NCI-H69 (cell line): ENCODE measurements around the gene KCNQ2.

Experiments
- DNase-seq: peaks from one replicate; lab custom pipeline; 2025; lab: John Stamatoyannopoulos, UW

KCNQ2 gene

DNA sequence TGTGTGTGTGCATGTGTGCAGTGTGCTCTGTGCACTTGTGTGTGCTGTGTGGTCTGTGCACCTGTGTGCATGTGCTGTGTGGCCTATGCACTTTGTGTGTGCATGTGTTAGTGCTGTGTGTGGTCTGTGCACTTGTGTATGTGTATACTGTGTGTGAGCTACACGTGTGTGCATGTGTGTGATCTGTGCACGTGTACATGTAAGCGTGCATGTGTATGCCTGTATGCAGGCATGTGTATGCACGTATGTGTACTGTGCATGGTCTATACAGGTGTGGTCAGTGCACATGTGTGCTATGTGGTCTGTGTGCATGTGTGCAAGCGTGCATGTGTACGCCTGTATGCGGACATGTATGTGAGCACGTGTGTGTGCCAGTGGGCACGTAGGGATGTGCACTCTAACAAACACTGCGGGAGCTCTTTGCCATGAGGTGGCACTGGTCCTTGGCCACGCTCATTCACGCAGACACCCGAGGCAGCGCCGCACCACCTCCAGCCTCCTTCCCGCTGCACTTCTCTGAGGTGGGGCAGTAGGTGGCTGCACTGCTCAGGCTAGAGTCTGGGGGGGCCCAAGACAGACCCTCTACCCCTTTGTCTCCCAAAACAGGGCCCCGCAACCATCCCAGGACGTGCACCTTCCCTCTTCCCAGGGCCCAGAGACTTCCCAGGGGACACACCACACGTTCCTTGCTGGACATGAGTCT lies 68.9 kb downstream of the KCNQ2 start:
- no peak for DNase-seq

DNA sequence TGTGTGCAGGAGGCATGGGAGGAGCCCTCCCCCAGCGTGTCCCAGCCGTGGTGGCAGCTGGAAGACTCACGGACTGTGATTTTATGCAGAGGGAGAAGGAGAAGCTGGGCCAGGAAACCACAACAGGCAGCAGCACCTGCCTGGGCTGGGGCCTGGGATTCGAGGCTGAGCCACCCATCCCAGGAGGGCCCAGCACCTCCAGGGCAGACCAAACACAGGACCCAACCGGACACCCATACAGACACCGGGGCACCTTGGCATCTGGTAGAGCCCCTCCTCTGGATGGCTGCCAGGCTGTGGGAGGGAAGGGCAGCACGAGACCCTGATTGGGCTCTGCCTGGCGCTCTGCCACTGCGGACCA lies 69.6 kb downstream of the KCNQ2 start:
- DNase-seq: peak; percentile 36

DNA sequence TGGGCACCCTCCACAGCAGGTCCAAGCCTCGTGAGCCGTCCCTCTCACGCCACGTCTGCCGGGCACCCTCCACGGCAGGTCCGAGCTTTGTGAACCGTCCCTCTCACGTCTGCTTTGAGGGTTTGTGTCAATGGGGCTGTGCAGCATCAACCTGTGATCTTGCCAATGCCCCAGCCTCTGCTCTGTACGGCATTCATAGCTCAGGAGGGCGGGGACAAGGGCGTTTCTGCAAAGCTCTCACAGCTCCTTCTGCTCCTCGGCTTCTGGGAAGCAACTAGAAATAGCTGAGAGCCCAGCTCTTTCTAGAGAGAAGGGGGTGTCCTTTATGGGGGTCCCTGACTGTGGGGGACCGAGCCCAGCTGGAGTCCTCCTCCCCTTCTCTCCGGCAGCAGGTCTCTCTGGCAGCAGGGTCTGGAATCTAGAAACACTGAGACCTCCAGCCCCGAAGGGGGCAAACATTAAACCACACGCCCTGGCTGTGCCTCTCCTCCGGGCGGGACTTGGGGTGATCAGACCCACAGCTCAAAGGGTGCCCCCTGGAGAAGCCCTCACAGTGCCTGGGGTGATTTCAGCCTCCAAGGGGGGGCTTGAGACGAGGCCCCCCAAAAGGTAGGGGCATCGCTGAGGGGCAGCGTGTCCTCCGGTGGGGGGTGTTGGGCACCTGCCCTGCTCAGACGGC lies 70.1 kb downstream of the KCNQ2 start:
- peak; percentile 9 for DNase-seq

DNA sequence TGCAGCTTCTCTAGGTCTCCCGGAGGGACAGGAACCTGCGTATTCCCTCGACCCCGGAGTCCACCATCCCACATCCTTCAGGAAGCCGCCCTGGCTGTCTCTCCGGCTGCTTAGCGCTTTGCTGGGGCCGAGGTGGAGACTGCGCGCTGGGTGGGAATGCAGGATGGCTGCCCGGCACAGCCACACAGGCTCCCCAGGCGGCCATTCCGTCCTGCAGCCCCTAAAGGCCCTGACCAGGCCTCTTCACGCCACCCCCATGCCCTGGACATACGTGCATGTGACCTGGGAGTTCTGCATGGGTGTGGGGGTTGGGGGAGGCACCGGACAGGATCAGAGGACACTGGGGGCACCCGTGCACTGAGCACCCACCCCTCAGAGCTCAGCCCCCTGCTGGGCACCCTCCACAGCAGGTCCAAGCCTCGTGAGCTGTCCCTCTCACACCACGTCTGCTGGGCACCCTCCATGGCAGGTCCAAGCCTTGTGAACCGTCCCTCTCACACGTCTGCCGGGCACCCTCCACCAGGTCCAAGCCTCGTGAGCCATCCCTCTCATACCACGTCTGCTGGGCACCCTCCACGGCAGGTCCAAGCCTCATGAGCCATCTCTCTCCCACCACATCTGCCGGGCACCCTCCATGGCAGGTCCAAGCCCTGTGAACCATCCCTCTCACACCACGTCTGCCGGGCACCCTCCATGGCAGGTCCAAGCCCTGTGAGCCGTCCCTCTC lies 70.9 kb downstream of the KCNQ2 start:
- no peak for DNase-seq

DNA sequence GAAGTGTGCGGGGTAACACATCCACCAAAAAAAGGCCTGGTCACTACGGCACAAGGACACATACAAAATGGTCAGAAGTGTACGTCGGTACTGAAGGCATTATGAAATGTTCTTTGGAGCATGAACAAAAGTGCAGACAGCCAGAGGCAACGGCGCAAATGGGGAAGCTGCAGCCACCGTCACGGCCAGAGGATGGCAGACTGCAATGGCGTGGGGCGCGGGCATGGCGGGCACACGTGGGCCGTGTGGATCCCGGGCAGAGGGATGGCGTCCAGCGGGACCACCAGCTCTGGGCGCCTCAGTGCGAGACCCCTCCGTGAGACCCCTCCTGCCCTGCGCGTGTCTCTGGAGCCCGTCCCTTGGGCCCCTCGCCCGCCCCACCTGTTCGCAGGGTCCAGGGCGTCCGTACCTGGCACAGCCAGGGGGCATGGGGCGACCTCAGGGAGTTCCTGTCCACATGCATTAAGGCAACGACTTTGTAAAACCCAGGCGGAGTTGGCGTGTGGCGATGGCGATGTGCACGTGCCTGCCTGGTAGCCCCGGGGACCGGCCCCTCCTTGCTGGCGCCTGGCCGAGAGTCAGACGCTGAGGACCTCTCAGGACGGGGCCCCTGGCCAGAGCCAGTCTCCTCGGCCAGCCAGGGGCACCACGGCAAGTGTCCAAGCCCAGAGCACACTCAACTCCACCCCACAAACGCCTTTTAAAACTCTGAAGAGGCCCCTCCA lies 71.8 kb downstream of the KCNQ2 start:
- no peak for DNase-seq

DNA sequence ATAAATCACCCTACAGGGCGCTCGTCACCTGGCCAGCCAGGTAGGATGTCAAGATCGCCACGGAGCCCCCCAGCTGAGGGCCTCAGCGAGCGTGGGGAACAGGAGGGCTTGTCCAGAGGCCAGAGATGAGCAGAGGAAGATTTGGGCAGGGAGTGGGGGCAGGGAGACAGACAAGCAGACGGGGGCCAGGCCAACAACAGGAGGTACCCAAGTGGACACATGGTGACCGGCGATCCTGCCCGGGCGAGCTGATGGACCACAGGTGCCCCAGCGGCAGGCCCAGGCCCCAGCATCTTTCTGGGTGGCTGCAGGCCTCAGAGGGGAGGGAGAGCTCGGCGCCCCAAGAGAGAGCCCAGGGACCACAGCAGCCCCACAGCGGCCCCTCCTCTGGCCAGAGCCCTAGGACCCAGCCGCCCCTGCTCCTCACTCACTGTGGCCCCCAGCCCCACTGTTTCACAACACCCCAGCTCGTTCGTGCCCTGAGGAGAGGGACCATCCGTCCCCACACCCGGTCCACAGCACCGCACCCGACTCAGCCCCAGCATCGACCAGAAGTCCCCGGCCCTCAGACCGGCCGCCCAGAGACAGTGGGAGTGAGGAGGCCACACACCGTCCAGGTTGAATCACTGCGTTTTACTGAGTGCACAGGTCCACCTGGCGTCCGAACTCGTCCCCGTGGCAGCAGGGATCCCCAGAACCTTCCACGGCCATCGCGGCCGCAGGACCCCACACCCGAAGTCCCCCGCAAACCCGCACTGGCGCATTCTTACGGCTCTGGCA lies 72.7 kb downstream of the KCNQ2 start:
- no peak for DNase-seq

DNA sequence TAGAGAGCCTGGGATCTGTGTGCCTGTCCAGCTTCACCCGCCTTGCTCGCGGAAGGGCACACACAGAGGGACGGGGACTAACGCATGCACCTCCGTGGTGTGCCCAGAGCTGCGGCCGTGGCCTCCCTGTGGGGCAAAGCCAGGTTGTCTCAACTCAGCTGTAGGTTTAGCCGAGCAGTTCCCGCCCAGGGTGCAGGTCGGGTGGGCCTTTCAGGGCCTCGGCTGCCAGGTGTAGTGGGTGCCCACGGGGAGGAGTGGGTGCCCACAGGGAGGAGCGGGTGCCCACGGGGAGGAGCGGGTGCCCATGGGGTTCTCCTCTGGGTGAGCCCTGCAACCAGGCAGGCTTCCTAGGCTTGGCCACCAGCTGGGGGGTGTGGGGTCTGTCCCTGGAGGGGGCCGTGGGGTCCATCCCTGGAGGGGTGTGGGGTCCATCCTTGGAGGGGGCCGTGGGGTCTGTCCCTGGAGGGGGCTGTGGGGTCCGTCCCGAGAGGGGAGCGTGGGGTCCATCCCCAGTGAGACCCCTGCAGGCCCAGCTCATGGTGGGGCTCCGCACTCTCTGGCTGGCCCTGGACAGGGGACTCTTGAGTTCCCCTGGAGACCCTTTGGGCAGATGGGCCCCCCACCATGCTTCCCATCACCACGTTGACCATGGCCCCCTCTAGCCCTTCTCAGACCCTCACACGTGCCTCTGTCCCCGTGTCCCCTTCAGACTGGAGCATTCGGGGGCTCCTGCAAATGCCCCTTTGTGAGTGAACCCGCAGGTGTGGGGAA lies 73.5 kb downstream of the KCNQ2 start:
- no peak for DNase-seq

DNA sequence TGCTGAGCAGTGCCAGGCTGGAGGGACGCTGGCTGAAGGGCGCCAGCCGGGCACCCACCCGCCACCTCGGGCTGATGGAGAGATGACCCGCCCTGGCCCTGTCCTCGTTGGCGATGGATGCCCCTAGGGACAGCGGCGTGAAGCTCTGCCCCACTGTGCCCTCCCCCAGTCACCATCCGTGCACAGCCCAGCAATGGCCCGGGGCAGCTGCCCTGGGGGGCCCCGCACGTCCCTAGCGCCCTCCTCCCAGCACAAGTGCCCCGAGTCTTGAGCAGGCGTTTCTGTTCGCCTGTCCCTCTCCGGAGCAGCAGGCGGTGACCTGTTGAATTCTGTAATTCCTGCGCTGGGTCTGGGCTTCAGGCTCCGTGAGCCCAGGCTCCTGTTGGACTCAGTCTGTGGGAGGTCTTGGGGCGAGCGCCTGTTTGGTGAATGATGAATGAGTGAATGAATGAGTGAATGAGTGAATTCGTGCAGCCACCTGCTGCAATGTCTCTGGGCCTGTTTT lies 74.5 kb downstream of the KCNQ2 start:
- no peak for DNase-seq

DNA sequence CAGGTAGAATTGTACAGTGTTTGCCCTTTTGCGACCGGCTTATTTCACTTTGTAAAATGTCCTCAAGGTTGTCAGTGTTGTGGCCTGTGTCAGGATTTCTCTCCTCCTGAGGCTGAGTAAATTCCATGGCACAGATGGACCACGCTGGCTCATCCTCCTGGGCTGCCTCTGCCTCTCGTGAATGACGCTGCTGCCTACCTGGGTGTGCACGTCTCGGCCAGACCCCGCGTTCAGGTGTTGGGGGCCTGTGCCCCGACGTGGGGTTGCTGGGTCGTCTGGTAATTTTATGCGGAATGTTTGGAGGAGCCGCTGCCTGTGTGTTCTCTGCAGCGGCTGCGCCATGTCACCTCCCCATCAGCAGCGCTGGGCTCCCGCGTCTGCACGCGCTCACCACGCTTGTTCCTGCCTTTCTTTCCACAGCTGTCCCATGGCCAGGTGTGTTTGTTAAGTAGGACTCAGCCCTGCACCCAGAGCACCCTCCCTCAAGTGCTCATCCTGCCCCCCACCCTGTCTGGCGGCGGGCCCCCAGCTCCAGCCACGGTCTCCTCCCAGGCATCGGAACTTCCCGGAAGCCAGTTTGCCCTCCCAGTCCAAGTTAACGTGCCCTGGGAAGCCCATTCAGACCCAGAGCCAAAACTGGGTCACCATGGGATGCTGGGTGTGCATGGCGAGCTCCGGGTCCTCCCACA lies 75.2 kb downstream of the KCNQ2 start:
- no peak for DNase-seq

DNA sequence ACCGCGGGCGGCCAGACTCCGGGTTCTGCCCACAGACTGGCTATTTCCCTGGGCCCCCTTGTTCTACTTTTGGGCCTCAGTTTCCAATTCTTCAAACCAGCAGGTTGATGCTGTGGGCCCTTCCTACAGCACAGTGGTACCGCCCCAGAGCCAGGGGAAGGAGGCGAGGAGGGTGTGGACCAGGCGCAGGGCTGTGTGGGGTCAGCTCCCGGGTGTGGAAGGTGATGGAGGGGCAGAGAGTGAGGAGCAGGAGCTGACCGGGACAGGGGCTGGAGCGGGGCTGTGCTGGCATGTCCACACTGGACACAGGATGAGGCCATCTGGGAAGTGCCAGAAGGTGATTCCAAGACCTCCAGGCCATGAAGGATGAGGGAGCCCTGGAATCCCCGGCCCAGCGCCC lies 76.2 kb downstream of the KCNQ2 start:
- no peak for DNase-seq

DNA sequence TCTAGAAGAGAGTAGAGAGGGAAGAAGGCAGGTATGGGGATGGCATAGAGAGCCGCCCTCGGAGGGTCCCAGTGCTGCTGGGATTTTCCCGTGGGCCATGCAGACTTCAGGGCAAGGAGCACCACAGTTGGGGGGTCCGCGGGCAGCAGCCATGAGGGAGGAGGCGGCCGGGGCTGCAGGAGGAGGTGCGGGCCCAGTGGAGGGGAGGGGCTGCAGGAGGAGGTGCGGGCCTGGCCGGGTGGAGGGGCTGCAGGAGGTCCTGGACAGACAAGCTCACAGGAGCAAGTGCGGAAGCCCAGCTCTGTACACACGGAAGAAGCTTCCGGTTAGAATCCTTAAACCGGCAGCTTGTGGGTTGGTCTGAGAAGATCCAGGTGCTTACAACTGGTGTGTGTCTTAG lies 76.7 kb downstream of the KCNQ2 start:
- no peak for DNase-seq

DNA sequence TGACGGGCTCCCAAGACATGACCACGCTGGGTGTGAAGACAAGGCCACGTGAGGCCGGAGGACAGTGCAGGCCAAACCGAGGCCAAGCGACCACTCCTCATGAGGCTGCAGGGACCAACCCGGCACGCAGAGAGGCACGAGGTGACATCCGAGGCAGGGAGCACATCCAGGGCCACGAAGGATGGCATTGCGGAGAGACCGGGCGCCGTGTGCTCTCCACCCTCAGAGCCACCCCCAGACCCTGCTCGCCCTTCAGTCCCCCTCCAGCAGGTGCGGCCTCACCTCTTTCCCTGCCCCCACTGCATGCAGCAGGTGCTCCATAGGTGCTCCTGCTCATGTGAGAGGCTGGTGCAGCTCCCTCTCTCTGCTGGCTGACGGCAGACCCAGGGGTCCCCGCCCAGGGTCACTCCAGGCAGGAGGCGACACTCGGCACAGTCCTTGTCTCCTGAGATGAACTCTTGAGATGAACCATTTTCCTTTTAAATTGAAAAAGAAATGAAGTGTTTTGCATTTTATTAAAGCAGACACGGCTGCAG lies 77.5 kb downstream of the KCNQ2 start:
- DNase-seq: no peak

DNA sequence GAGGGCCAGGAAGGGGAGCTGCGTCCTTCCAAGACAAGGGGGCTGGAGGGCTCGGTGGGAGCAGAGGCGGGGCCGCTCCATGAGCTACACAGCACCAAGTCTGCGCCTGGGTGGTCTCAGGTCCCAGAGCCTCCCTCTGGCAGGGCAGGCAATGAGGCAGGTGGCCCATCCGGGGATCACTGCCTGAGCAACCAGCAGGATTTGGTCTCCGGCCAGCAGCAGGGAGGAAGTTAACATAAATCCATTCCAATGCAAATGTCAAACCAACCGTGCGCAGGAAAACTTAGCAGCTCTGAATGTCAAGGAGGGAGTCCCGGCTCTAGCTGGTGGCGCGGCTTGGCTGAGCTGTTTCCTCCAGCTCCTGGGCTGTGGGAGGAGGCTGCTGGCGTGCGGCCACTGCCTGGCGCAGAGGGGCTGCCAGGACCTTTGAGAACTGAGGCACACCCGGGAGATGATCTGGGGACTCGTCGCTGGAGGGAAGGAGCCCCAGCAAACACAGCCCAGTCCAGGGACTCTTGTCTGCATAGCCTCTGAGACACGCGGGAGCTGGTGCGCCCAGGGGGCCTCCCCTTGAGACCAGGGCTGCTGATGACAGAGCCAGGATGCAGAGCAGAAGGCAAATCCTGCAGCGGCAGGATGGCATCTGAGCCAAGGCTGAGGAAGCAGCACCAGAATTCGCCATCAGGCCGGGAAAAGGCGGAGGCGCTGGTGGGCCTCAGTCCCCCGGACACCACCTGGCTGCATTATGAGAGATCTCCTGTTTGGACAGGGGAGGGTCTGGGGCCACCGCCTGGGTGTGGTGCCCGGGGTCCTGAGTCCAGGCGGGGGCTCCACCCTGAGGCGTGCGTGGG lies 78.2 kb downstream of the KCNQ2 start:
- peak; percentile 9 for DNase-seq

DNA sequence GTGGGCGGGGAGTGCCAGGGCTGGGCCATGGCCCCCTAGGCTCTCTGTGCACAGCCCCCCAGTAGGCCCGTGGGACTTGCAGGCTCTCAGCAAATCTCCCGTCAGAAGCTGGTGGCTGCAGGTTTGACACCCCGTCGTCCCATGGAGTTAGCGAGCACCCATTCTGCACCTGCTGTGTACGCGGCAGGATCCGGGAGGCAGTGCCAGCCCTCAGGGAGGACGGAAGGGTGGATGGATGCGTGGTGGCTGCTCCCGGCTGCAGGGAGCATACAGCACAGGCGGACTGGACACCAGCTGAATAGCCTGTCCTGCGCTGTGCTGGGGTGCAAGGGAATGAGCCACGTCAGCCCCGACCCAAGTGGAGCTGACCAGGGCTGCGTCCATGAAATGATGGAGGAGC lies 78.9 kb downstream of the KCNQ2 start:
- DNase-seq: no peak

DNA sequence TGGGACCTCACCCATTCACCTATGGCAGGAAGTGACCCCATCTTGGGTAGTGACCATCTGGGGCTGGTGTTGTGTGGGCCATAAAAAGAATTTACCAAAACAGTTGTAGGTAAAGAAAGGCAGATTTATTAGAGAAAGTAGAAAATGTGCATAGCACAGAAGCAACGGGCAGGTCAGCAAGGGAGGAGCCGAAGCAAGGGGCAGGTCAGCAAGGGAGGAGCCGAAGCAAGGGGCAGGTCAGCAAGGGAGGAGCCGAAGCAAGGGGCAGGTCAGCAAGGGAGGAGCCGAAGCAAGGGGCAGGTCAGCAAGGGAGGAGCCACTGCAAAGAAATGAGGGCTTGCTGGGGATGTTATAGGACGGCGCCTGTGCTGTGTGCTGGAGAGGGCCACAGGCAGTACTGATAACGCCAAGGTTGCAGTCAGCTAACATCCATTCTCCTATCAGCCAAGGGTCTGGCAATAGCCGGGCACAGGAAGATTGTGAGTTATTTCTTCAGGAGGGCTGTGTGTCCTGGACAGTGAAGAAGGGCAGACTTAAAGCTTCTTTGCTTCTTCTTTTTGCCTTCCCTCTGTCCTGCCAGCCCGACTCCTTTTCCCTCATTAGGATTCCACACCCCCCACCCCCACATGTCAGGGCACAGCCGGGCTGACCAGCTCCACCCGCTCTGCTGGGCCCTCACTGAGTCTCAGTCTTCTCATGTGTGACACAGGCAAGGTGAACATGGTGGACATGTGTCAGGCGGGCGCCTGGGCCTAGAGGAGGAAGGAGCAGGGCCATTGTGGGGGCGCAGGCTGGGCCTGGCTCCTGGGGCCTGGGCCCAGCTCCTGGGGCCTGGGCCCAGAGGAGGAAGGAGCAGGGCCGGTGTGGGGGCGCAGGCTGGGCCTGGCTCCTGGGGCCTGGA lies 79.7 kb downstream of the KCNQ2 start:
- no peak for DNase-seq

DNA sequence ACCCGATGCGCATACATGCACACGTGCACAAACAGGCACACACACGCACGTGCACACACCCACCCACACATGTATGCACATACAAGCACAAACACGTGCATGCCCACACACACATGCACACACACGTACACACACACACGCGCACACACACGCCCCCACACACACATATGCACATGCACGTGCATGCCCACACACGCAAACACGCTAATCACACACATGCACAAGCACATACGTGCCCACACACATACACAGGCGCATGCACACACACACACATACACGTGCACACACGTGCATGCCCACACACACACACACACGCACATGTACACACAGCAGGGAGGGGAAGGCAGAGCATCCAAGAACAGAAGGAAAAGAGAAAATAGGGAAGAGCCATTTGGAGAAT lies 84.5 kb downstream of the KCNQ2 start:
- no peak for DNase-seq

DNA sequence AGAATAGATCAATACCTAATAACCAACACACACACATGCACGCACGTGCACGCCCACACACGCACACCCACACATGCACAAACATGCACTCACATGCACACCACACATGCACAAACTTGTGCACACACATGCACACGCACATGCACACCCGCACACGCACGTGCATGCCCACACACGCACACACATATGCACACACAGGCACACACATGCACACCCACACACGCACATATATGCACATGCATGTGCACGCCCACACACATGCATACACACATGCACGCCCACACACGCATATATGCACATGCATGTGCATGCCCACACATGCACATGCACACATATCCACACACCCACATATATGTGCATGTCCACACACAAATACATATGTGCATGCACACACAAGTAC lies 85.1 kb downstream of the KCNQ2 start:
- DNase-seq: no peak

DNA sequence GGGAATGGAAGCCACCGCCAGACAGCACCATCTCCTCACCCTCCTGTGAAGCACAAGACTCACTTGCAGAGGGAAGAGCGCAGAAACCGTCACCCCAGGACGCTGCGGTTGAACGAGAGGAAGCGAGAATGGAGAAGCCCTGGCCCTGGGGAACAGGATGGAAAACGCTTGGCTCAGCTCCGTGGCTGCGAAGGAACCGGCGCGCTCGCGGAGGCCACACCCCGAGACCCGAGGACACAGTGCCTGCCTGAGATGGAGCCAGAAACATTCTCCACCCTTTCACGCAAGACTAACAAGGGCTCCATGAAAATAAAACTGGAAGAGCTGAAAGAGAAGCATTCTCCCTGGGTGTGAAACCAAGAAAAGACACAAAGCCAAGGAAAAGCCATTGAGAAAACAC lies 86.0 kb downstream of the KCNQ2 start:
- DNase-seq: no peak
